NCI-H345 treated with DMSO at 0.1 percent for 48 hours (cell line): ENCODE measurements around the gene ITGA5.
"Not testable (repeated sequence)": the region's sequence is repeated elsewhere in the genome, so short reads cannot be mapped to it uniquely, and the experiment has no call there.

Experiments used
- DNase-seq: peaks from one replicate; lab custom pipeline; 2025; ENCODE audit not compliant: unreplicated experiment; lab: John Stamatoyannopoulos, UW

The ITGA5 gene

GRCh38 chr12:54356228-54356627 is 62.8 kb downstream of the ITGA5 start:
- no peak for DNase-seq

GRCh38 chr12:54355104-54355815 is 63.8 kb downstream of the ITGA5 start:
- no peak for DNase-seq

- not testable (repeated sequence) for DNase-seq
Observed at GRCh38 chr12:54354271-54354670, 64.8 kb downstream of the ITGA5 start.

- peak; percentile 38 for DNase-seq
Observed at GRCh38 chr12:54352891-54353874, 65.9 kb downstream of the ITGA5 start.

- peak; percentile 52 for DNase-seq
Observed at GRCh38 chr12:54352022-54352531, 67.0 kb downstream of the ITGA5 start.

GRCh38 chr12:54351341-54351740 is 67.7 kb downstream of the ITGA5 start:
- DNase-seq = no peak

- DNase-seq = no peak
Observed at GRCh38 chr12:54350743-54351142, 68.3 kb downstream of the ITGA5 start.

GRCh38 chr12:54349679-54350078 is 69.4 kb downstream of the ITGA5 start:
- no peak for DNase-seq

- no peak for DNase-seq
Observed at GRCh38 chr12:54349036-54349435, 70.0 kb downstream of the ITGA5 start.
